Activated naive CD4-positive, alpha-beta T cell (primary cell): ENCODE data around the gene PLP1.
"Not testable (repeated sequence)": the region's sequence is repeated elsewhere in the genome, so short reads cannot be mapped to it uniquely, and the experiment has no call there.

ENCODE experiments used
- DNase-seq, 4 experiments: peaks; one replicate each; lab custom pipeline; 2025; lab: John Stamatoyannopoulos, UW

The PLP1 gene

GRCh38 chrX:103776546-103776945 lies at the start of gene PLP1:
TSS of gene PLP1 (plus strand) at chrX:103776840. CDS start at chrX:103776996, 156 bp downstream.
- no peak for DNase-seq

- DNase-seq: no peak
Observed at GRCh38 chrX:103727115-103727514, 49.5 kb upstream of the PLP1 start.

GRCh38 chrX:103729015-103729414 lies 47.6 kb upstream of the PLP1 start:
- DNase-seq: no peak

- DNase-seq: no peak
Observed at GRCh38 chrX:103730147-103730795, 46.4 kb upstream of the PLP1 start.

- no peak for DNase-seq
Observed at GRCh38 chrX:103730796-103731493, 45.7 kb upstream of the PLP1 start.

GRCh38 chrX:103733017-103733416 lies 43.6 kb upstream of the PLP1 start:
- no peak for DNase-seq

- DNase-seq: no peak
Observed at GRCh38 chrX:103734125-103734760, 42.4 kb upstream of the PLP1 start.

GRCh38 chrX:103737696-103738095 lies 38.9 kb upstream of the PLP1 start:
- DNase-seq: no peak

- DNase-seq: no peak
Observed at GRCh38 chrX:103739421-103739820, 37.2 kb upstream of the PLP1 start.

- DNase-seq: no peak
Observed at GRCh38 chrX:103741879-103742278, 34.8 kb upstream of the PLP1 start.

GRCh38 chrX:103742339-103742738 lies 34.3 kb upstream of the PLP1 start:
- no peak for DNase-seq

- no peak for DNase-seq
Observed at GRCh38 chrX:103747163-103747562, 29.5 kb upstream of the PLP1 start.

- DNase-seq: no peak
Observed at GRCh38 chrX:103754401-103754800, 22.2 kb upstream of the PLP1 start.

GRCh38 chrX:103756736-103757135 lies 19.9 kb upstream of the PLP1 start:
- no peak for DNase-seq

GRCh38 chrX:103758555-103758954 lies 18.1 kb upstream of the PLP1 start:
- no peak for DNase-seq

GRCh38 chrX:103763541-103763940 lies 13.1 kb upstream of the PLP1 start:
- DNase-seq: not testable (repeated sequence)

- DNase-seq: not testable (repeated sequence)
Observed at GRCh38 chrX:103766813-103767555, 9.7 kb upstream of the PLP1 start.

- no peak for DNase-seq
Observed at GRCh38 chrX:103773445-103773844, 3.2 kb upstream of the PLP1 start.

- no peak for DNase-seq
Observed at GRCh38 chrX:103774070-103774642, 2.5 kb upstream of the PLP1 start.

- DNase-seq: no peak
Observed at GRCh38 chrX:103779141-103779789, 2.6 kb downstream of the PLP1 start.

- no peak for DNase-seq
Observed at GRCh38 chrX:103780336-103781061, 3.9 kb downstream of the PLP1 start.
